ENCODE data around the gene DYNC2I2. TPM values are rescaled to one million over a fixed set of nuclear protein-coding genes. Genes with fewer than 3 reads are reported as not detected.
"Not testable (repeated sequence)": the region's sequence is repeated elsewhere in the genome, so short reads cannot be mapped to it uniquely, and the experiment has no call there.

DYNC2I2 gene
- total RNA-seq, 1 donor from 2014 or later: 45.9 TPM

GRCh38 chr9:128675382-128675781 lies 18.7 kb upstream of the DYNC2I2 start:
- no peaks in the 10 kb centered on the region for H3K79me2 ChIP-seq (ENCODE audit: low read depth)
- H3K9ac ChIP-seq: no peak overlapping the region
- Mint-ChIP-seq H3K27ac (no peak overlapping the region), H3K27me3 (ENCODE audit: insufficient read depth, low read depth) (peaks cover 2% of the 10 kb centered on the region), H3K36me3 (no peaks in the 10 kb centered on the region), H3K4me3 (no peak overlapping the region), H3K9me3 (no peaks in the 10 kb centered on the region), H3K4me1 (no peaks in the 10 kb centered on the region)
- H3K9me3 ChIP-seq (ENCODE audit: low read depth): no peaks in the 10 kb centered on the region
- no peak for DNase-seq (ENCODE audit: low spot score)
- H3K4me3 ChIP-seq: no peak overlapping the region
- H3F3A ChIP-seq (ENCODE audit: low read depth): no peaks in the 10 kb centered on the region
- H3K4me2 ChIP-seq: no peak overlapping the region
- no peak for TF ChIP-seq EZH2 (IDR thresholded peaks at IDR 0.05)
- no peak overlapping the region for H3K27ac ChIP-seq
- H3K4me1 ChIP-seq: no peaks in the 10 kb centered on the region
- no peaks in the 10 kb centered on the region for H3K36me3 ChIP-seq
- no peaks in the 10 kb centered on the region for H3K27me3 ChIP-seq
- H4K20me1 ChIP-seq (ENCODE audit: low read depth): no peaks in the 10 kb centered on the region
- H2AFZ ChIP-seq (replicated peaks): no peak overlapping the region

DNA sequence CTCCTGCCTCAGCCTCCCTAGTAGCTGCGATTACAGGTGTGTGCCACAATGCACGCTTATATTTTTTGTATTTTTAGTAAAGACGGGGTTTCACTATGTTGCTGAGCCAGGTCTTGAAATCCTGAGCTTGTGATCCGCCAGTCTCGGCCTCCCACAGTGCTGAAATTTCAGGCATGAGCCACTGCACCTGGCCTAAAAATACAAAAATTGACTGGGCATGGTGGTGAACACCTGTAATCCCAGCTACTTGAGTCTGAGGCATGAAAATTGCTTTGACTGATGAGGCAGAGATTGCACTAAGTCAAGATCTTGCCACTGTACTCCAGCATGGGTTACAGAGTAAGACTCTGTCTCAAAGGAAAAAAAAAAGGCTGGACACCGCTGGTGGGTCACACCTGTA lies 13.1 kb upstream of the DYNC2I2 start:
- Histone ChIP-seq H3K79me2 (ENCODE audit: low read depth) (no peaks in the 10 kb centered on the region), H3K4me3 (no peak overlapping the region), H3K4me1 (no peaks in the 10 kb centered on the region), H3K27me3 (no peaks in the 10 kb centered on the region), H3K4me2 (no peak overlapping the region), H2AFZ (replicated peaks) (no peak overlapping the region), H3F3A (ENCODE audit: low read depth) (no peaks in the 10 kb centered on the region), H3K27ac (no peak overlapping the region), H3K9ac (no peak overlapping the region), H3K36me3 (no peaks in the 10 kb centered on the region), H4K20me1 (ENCODE audit: low read depth) (no peaks in the 10 kb centered on the region), H3K9me3 (ENCODE audit: low read depth) (no peaks in the 10 kb centered on the region)
- no peak overlapping the region for H3K27ac Mint-ChIP-seq
- no peaks in the 10 kb centered on the region for H3K4me1 Mint-ChIP-seq
- peaks cover 4% of the 10 kb centered on the region for H3K27me3 Mint-ChIP-seq (ENCODE audit: insufficient read depth, low read depth)
- TF ChIP-seq, protein P1, sequence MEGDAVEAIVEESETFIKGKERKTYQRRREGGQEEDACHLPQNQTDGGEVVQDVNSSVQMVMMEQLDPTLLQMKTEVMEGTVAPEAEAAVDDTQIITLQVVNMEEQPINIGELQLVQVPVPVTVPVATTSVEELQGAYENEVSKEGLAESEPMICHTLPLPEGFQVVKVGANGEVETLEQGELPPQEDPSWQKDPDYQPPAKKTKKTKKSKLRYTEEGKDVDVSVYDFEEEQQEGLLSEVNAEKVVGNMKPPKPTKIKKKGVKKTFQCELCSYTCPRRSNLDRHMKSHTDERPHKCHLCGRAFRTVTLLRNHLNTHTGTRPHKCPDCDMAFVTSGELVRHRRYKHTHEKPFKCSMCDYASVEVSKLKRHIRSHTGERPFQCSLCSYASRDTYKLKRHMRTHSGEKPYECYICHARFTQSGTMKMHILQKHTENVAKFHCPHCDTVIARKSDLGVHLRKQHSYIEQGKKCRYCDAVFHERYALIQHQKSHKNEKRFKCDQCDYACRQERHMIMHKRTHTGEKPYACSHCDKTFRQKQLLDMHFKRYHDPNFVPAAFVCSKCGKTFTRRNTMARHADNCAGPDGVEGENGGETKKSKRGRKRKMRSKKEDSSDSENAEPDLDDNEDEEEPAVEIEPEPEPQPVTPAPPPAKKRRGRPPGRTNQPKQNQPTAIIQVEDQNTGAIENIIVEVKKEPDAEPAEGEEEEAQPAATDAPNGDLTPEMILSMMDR (IDR thresholded peaks at IDR 0.05): no peak
- TF ChIP-seq EZH2 (IDR thresholded peaks at IDR 0.05): no peak
- TF ChIP-seq EZH2phosphoT487 (IDR thresholded peaks at IDR 0.05): no peak
- no peaks in the 10 kb centered on the region for H3K9me3 Mint-ChIP-seq
- no peak for DNase-seq (ENCODE audit: low spot score)
- H3K36me3 Mint-ChIP-seq: no peaks in the 10 kb centered on the region
- H3K4me3 Mint-ChIP-seq: no peak overlapping the region

DNA sequence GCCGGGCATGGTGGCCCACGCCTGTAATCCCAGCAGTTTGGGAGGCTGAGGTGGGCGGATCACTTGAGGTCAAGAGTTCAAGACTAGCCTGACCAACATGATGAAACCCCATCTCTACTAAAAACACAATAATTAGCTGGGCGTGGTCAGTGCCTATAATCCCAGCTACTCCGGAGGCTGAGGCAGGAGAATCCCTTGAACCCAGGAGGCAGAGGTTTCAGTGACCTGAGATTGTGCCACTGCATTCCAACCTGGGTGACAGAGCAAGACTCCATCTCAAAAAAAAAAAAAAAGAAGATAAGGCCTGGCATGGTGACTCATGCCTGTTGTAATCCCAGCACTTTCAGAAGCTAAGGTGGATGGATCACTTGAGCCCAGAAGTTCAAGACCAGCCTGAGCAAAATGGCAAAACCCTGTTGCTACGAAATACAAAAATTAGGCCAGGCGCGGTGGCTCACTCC lies 9.9 kb upstream of the DYNC2I2 start:
- H3K4me1 ChIP-seq; H3K27ac Mint-ChIP-seq; H3K9me3 Mint-ChIP-seq; H3K36me3 Mint-ChIP-seq; H3K4me3 ChIP-seq; H3K27me3 Mint-ChIP-seq (ENCODE audit: insufficient read depth, low read depth); H3K27ac ChIP-seq; H3K9ac ChIP-seq; H3F3A ChIP-seq (ENCODE audit: low read depth); H3K4me3 Mint-ChIP-seq; H3K36me3 ChIP-seq; H3K79me2 ChIP-seq (ENCODE audit: low read depth); DNase-seq (ENCODE audit: low spot score); H3K4me2 ChIP-seq; H3K27me3 ChIP-seq; H2AFZ ChIP-seq (replicated peaks); H3K4me1 Mint-ChIP-seq; H4K20me1 ChIP-seq (ENCODE audit: low read depth); H3K9me3 ChIP-seq (ENCODE audit: low read depth): not testable (repeated sequence)

- no peak overlapping the region for H3K9ac ChIP-seq
- H3K4me1 ChIP-seq: peaks cover 3% of the 10 kb centered on the region
- no peak for DNase-seq (ENCODE audit: low spot score)
- H2AFZ ChIP-seq (replicated peaks): peak overlapping the region; percentile 85
- Mint-ChIP-seq H3K27ac (peak overlapping the region; percentile 100), H3K27me3 (ENCODE audit: insufficient read depth, low read depth) (peaks cover 4% of the 10 kb centered on the region), H3K9me3 (no peaks in the 10 kb centered on the region), H3K4me3 (peak overlapping the region; percentile 91), H3K36me3 (peaks cover 9% of the 10 kb centered on the region), H3K4me1 (peaks cover 13% of the 10 kb centered on the region)
- H4K20me1 ChIP-seq (ENCODE audit: low read depth): no peaks in the 10 kb centered on the region
- no peaks in the 10 kb centered on the region for H3K36me3 ChIP-seq
- peaks cover 15% of the 10 kb centered on the region for H3F3A ChIP-seq (ENCODE audit: low read depth)
- no peak for TF ChIP-seq EZH2phosphoT487 (IDR thresholded peaks at IDR 0.05)
- TF ChIP-seq, protein P1 (IDR thresholded peaks at IDR 0.05): no peak
- TF ChIP-seq EZH2 (IDR thresholded peaks at IDR 0.05): no peak
- H3K27me3 ChIP-seq: no peaks in the 10 kb centered on the region
- H3K79me2 ChIP-seq (ENCODE audit: low read depth): peaks cover 35% of the 10 kb centered on the region
- no peak overlapping the region for H3K4me2 ChIP-seq
- no peak overlapping the region for H3K4me3 ChIP-seq
- no peak overlapping the region for H3K27ac ChIP-seq
- no peaks in the 10 kb centered on the region for H3K9me3 ChIP-seq (ENCODE audit: low read depth)
Measured at GRCh38 chr9:128657796-128658195, 1.1 kb upstream of the DYNC2I2 start.

All from neural progenitor cell (in vitro differentiated cells).